SK-N-SH (cell line): ENCODE results near the gene KCNJ15. TPM values are rescaled to one million over a fixed set of nuclear protein-coding genes. Genes with fewer than 3 reads are reported as not detected.

Source experiments
- CTCF ChIA-PET: fragments of 300-600, 350-600 bp; formaldehyde crosslinking; extraction: SDS; loops from one replicate; lab custom pipeline; 2021; lab: Yijun Ruan, JAX
- POLR2A ChIA-PET: fragments of 350-600 bp; sonication (Branson Sonifier 250); formaldehyde crosslinking; extraction: SDS; loops from one replicate; lab custom pipeline; 2020; ENCODE audit warnings: antibody characterized with exemption, inconsistent platforms; lab: Yijun Ruan, JAX
- DNase-seq: peaks from one replicate; pipeline ENCODE4 v3.0.0; 2012
- H2AFZ ChIP-seq: fragments of 200-600 bp; sonication (generic); 2 replicates; pipeline ENCODE4 v1.8.1; 2016; ENCODE audit warnings: antibody characterized with exemption, mild to moderate bottlenecking, low read depth
- H3F3A ChIP-seq: fragments of 200-600 bp; sonication (generic); replicated peaks from 2 replicates; pipeline ENCODE3; 2016; ENCODE audit warnings: antibody characterized with exemption, mild to moderate bottlenecking; ENCODE audit not compliant: insufficient read depth
- H3K27ac ChIP-seq, 2 experiments: fragments of 200-500 bp in 1 of 2; fragments of 200-600 bp in 1 of 2; sonication (Bioruptor generic) in 1 of 2; sonication (generic), shearing (Covaris generic) in 1 of 2; 2 replicates each; pipeline versions ENCODE4 v1.5.1 to v1.6.1; 2014 to 2016; ENCODE audit warnings: low read depth in 2 of 2, inconsistent platforms in 1 of 2, low read length in 1 of 2, mild to moderate bottlenecking in 1 of 2, mixed read lengths in 1 of 2
- H3K27me3 ChIP-seq: fragments of 200-600 bp; sonication (generic), shearing (Covaris generic); 2 replicates; pipeline ENCODE4 v1.6.1; 2016; ENCODE audit warnings: mixed run types; ENCODE audit not compliant: insufficient read depth
- H3K36me3 ChIP-seq, 2 experiments: fragments of 200-500 bp in 1 of 2; fragments of 200-600 bp in 1 of 2; sonication (Bioruptor generic) in 1 of 2; sonication (generic) in 1 of 2; replicated peaks in 1 of 2; 2 replicates each; pipeline versions ENCODE3 to v1.5.1; 2014 to 2016; ENCODE audit warnings: low read length in 1 of 2, mild to moderate bottlenecking in 1 of 2; ENCODE audit not compliant: insufficient read depth in 2 of 2, control insufficient read depth in 1 of 2
- H3K4me1 ChIP-seq, 2 experiments: fragments of 200-500 bp in 1 of 2; fragments of 200-600 bp in 1 of 2; sonication (Bioruptor generic) in 1 of 2; sonication (generic), shearing (Covaris generic) in 1 of 2; 2 replicates each; pipeline versions ENCODE4 v1.5.1 to v1.6.1; 2014 to 2016; ENCODE audit warnings: low read depth in 1 of 2, low read length in 1 of 2, mixed run types in 1 of 2; ENCODE audit not compliant: insufficient read depth in 2 of 2, control insufficient read depth in 1 of 2
- H3K4me2 ChIP-seq: fragments of 200-600 bp; sonication (generic), shearing (Covaris generic); 2 replicates; pipeline ENCODE4 v1.6.1; 2017; ENCODE audit warnings: mixed run types
- H3K4me3 ChIP-seq, 2 experiments: fragments of 200-500 bp in 1 of 2; fragments of 200-600 bp in 1 of 2; sonication (Bioruptor generic) in 1 of 2; sonication (generic), shearing (Covaris generic) in 1 of 2; 2 replicates each; pipeline versions ENCODE4 v1.5.1 to v1.8.1; 2014 to 2016; ENCODE audit warnings: low read depth in 2 of 2, inconsistent platforms in 1 of 2, low read length in 1 of 2, mild to moderate bottlenecking in 1 of 2, mixed read lengths in 1 of 2, moderate library complexity in 1 of 2
- H3K79me2 ChIP-seq: fragments of 200-600 bp; sonication (generic); 2 replicates; pipeline ENCODE4 v1.8.1; 2017; ENCODE audit warnings: mild to moderate bottlenecking; ENCODE audit not compliant: insufficient read depth
- H3K9ac ChIP-seq: fragments of 200-600 bp; sonication (generic); 2 replicates; pipeline ENCODE4 v1.6.1; 2017; ENCODE audit warnings: mixed run types
- H3K9me2 ChIP-seq: fragments of 200-600 bp; sonication (generic); 2 replicates; pipeline ENCODE4 v1.6.1; 2017; ENCODE audit warnings: mixed run types
- H3K9me3 ChIP-seq: fragments of 200-600 bp; sonication (generic); 2 replicates; pipeline ENCODE4 v1.6.1; 2017; ENCODE audit warnings: mixed run types, mild to moderate bottlenecking, moderate library complexity
- H4K20me1 ChIP-seq: fragments of 200-600 bp; sonication (generic); 2 replicates; pipeline ENCODE4 v1.6.1; 2017; ENCODE audit warnings: mild to moderate bottlenecking, mixed run types; ENCODE audit not compliant: insufficient read depth
- CHD2 ChIP-seq: fragments of 150-350 bp; IDR thresholded peaks from 2 replicates; pipeline ENCODE4 v1.6.1; 2018; ENCODE audit warnings: low read length; ENCODE audit not compliant: partially characterized antibody
- EP300 ChIP-seq, 2 experiments: IDR thresholded peaks; 2 replicates each; pipeline versions ENCODE4 v1.4.0 to v1.6.1; 2012; ENCODE audit warnings: borderline replicate concordance in 1 of 2, low read depth in 1 of 2, low read length in 1 of 2
- FOSL2 ChIP-seq: IDR thresholded peaks from 2 replicates; pipeline ENCODE4 v1.4.0; 2012; ENCODE audit warnings: low read depth, mild to moderate bottlenecking, moderate library complexity, borderline replicate concordance
- FOXJ3 ChIP-seq: sonication (generic); formaldehyde crosslinking; IDR thresholded peaks from 2 replicates; pipeline ENCODE4 v1.5.1; 2020; ENCODE audit warnings: mild to moderate bottlenecking, missing genetic modification reagents
- JUND ChIP-seq: IDR thresholded peaks from 2 replicates; pipeline ENCODE4 v1.4.0; 2012
- MXI1 ChIP-seq: IDR thresholded peaks from 2 replicates; pipeline ENCODE4 v1.6.1; 2012; ENCODE audit warnings: mild to moderate bottlenecking, low read depth, low read length, improper control_type of control experiment
- NRF1 ChIP-seq: IDR thresholded peaks from 2 replicates; pipeline ENCODE4 v1.6.1; 2012; ENCODE audit warnings: low read depth, mild to moderate bottlenecking, low read length
- POLR2AphosphoS5 ChIP-seq: IDR thresholded peaks from 2 replicates; pipeline ENCODE4 v1.6.1; 2012; ENCODE audit warnings: low read depth, low read length
- RCOR1 ChIP-seq: fragments of 150-350 bp; IDR thresholded peaks from 2 replicates; pipeline ENCODE4 v1.6.1; 2017; ENCODE audit warnings: antibody characterized with exemption, low read length
- RFX5 ChIP-seq: IDR thresholded peaks from 2 replicates; pipeline ENCODE4 v1.6.1; 2012; ENCODE audit warnings: mild to moderate bottlenecking, improper control_type of control experiment, low read length
- RXRA ChIP-seq: IDR thresholded peaks from 2 replicates; pipeline ENCODE4 v1.4.0; 2012; ENCODE audit warnings: low read depth, mild to moderate bottlenecking, borderline replicate concordance
- SMC3 ChIP-seq: IDR thresholded peaks from 2 replicates; pipeline ENCODE4 v1.6.1; 2012; ENCODE audit warnings: low read depth, low read length, improper control_type of control experiment
- TCF12 ChIP-seq: IDR thresholded peaks from 2 replicates; pipeline ENCODE4 v1.4.0; 2012
- ZBTB33 ChIP-seq: IDR thresholded peaks from 2 replicates; pipeline ENCODE4 v1.4.0; 2012; ENCODE audit warnings: low read depth, borderline replicate concordance
- WGBS: methylation state at CpG from one replicate; pipeline ENCODE4 v1.1.6; 2017; ENCODE audit warnings: low lambda C conversion rate; 5-methylcytosine and 5-hydroxymethylcytosine counted together
- polyA plus RNA-seq, 3 experiments: library from polyadenylated mRNA; depleted of rRNA; stranded (reverse); fragments of >200 nt; gene quantifications; 2 replicates each; pipeline ENCODE4 v1.2.3, GENCODE V29; 2012
- TF ChIP-seq, protein P1 (sequence below): fragments of 150-350 bp; IDR thresholded peaks from 2 replicates; pipeline ENCODE4 v1.6.1; 2017; ENCODE audit warnings: antibody characterized with exemption, low read length, low read depth, borderline replicate concordance
- TF ChIP-seq, protein P2 (sequence below): fragments of 200-600 bp; sonication (generic); IDR thresholded peaks from 2 replicates; pipeline ENCODE4 v1.6.1; 2017; ENCODE audit warnings: antibody characterized with exemption, mild to moderate bottlenecking, moderate library complexity

Gene KCNJ15
- polyA plus RNA-seq, 1 of the 3 experiments (the other 2 are of a cell fraction) = 0.03 TPM

GRCh38 chr21:38263493-38263892 is 6.7 kb downstream of the KCNJ15 start:
- Histone ChIP-seq H3F3A (peaks cover 20% of the 10 kb centered on the region), H2AFZ (no peak overlapping the region), H3K9ac (no peak overlapping the region), H3K9me2 (no peaks in the 10 kb centered on the region), H3K79me2 (no peaks in the 10 kb centered on the region), H3K9me3 (no peaks in the 10 kb centered on the region), H3K27me3 (no peaks in the 10 kb centered on the region), H3K4me1 (no peaks in the 10 kb centered on the region), H4K20me1 (no peaks in the 10 kb centered on the region), H3K36me3 (no peaks in the 10 kb centered on the region), H3K4me3 (no peak overlapping the region), H3K4me2 (no peak overlapping the region), H3K27ac (no peak overlapping the region)
- ChIA-PET POLR2A (no interaction called here), CTCF (interaction anchor here (0.9 kb wide), 1 partner anchor 93 kb away, joined by 3 read pairs; no protein-coding TSS in a partner anchor)
- WGBS = 67% methylated on average over 6 of the region's 8 CpGs
- TF ChIP-seq FOXJ3 (CRISPR knock-in tag) (no peak), RXRA (no peak), ZBTB33 (no peak), NRF1 (no peak), SMC3 (no peak), MXI1 (no peak), CHD2 (no peak), TCF12 (no peak), FOSL2 (no peak), JUND (no peak), RFX5 (no peak), EP300 (IDR thresholded peaks at IDR 0.05; ENCODE audit: borderline replicate concordance in 1 of 2, low read depth in 1 of 2, low read length in 1 of 2) (no peak)
- TF ChIP-seq, protein P1, sequence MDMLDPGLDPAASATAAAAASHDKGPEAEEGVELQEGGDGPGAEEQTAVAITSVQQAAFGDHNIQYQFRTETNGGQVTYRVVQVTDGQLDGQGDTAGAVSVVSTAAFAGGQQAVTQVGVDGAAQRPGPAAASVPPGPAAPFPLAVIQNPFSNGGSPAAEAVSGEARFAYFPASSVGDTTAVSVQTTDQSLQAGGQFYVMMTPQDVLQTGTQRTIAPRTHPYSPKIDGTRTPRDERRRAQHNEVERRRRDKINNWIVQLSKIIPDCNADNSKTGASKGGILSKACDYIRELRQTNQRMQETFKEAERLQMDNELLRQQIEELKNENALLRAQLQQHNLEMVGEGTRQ = no peak
- TF ChIP-seq, protein P2, sequence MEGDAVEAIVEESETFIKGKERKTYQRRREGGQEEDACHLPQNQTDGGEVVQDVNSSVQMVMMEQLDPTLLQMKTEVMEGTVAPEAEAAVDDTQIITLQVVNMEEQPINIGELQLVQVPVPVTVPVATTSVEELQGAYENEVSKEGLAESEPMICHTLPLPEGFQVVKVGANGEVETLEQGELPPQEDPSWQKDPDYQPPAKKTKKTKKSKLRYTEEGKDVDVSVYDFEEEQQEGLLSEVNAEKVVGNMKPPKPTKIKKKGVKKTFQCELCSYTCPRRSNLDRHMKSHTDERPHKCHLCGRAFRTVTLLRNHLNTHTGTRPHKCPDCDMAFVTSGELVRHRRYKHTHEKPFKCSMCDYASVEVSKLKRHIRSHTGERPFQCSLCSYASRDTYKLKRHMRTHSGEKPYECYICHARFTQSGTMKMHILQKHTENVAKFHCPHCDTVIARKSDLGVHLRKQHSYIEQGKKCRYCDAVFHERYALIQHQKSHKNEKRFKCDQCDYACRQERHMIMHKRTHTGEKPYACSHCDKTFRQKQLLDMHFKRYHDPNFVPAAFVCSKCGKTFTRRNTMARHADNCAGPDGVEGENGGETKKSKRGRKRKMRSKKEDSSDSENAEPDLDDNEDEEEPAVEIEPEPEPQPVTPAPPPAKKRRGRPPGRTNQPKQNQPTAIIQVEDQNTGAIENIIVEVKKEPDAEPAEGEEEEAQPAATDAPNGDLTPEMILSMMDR = no peak
- DNase-seq = no peak

DNA sequence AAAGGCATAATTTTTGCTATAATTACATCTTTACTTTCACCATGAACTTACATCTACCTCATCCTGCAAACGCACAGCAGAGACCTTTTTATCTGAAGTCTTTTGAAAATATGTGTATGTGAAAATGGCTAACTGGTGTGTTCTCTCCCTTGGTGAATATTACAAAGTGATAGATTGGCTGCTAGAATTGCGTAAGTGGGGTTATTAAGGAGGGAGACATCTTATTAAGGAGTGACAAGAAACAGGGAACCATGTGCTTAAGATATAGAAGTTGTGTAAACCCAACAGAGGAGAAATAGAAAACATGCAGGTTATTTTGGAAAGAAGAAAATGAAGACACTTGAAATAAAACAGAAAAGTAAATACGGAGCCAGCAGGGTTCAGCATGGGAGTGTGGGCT is 7.8 kb downstream of the KCNJ15 start:
- Histone ChIP-seq H3K36me3 (no peaks in the 10 kb centered on the region), H3F3A (peaks cover 20% of the 10 kb centered on the region), H3K9me2 (no peaks in the 10 kb centered on the region), H3K9ac (no peak overlapping the region), H3K27ac (no peak overlapping the region), H3K79me2 (no peaks in the 10 kb centered on the region), H4K20me1 (no peaks in the 10 kb centered on the region), H2AFZ (no peak overlapping the region), H3K4me2 (no peak overlapping the region), H3K27me3 (no peaks in the 10 kb centered on the region), H3K4me3 (no peak overlapping the region), H3K9me3 (no peaks in the 10 kb centered on the region), H3K4me1 (no peaks in the 10 kb centered on the region)
- TF ChIP-seq RXRA (no peak), POLR2AphosphoS5 (no peak), RCOR1 (no peak), FOSL2 (no peak)
- POLR2A ChIA-PET = no interaction called here
- CTCF ChIA-PET = no interaction called here
- DNase-seq = no peak
- WGBS = 86% methylated on average over 3 of the region's 3 CpGs
